PC-3 (cell line): Measurements from ENCODE around the gene OR8B4.
"Not testable (repeated sequence)": the region's sequence is repeated elsewhere in the genome, so short reads cannot be mapped to it uniquely, and the experiment has no call there.

Experiments used
- EZH2 ChIP-seq: fragments of 300-600 bp; sonication (generic); IDR thresholded peaks from one replicate; pipeline ENCODE4 v1.6.1; 2017; ENCODE audit warnings: antibody characterized with exemption, mild to moderate bottlenecking, low read length; ENCODE audit not compliant: unreplicated experiment
- EZH2phosphoT487 ChIP-seq: fragments of 300-600 bp; sonication (generic); IDR thresholded peaks from 2 replicates; pipeline ENCODE4 v1.6.1; 2018; ENCODE audit warnings: mild to moderate bottlenecking, antibody characterized with exemption, low read length, borderline replicate concordance
- TF ChIP-seq, protein P1 (sequence below): fragments of 300-600 bp; sonication (generic); conservative IDR thresholded peaks from 2 replicates; pipeline ENCODE4 v1.5.1; 2017; ENCODE audit warnings: antibody characterized with exemption, low read depth, mild to moderate bottlenecking, low read length

DNA sequence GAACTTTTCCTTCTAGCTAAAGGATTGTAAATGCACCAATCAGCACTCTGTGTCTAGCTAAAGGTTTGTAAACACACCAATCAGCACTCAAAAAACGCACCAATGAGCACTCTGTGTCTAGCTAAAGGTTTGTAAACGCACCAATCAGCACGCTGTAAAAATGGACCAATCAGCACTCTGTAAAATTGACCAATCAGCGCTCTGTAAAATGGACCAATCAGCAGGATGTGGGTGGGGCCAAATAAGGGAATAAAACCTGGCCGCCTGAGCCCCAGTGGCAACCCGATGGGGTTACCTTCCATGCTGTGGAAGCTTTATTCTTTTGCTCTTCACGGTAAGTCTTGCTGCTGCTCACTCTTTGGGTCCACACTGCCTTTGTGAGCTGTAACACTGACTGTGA lies 34.7 kb upstream of the OR8B4 start:
- TF ChIP-seq EZH2phosphoT487, EZH2: not testable (repeated sequence)
- TF ChIP-seq, protein P1, sequence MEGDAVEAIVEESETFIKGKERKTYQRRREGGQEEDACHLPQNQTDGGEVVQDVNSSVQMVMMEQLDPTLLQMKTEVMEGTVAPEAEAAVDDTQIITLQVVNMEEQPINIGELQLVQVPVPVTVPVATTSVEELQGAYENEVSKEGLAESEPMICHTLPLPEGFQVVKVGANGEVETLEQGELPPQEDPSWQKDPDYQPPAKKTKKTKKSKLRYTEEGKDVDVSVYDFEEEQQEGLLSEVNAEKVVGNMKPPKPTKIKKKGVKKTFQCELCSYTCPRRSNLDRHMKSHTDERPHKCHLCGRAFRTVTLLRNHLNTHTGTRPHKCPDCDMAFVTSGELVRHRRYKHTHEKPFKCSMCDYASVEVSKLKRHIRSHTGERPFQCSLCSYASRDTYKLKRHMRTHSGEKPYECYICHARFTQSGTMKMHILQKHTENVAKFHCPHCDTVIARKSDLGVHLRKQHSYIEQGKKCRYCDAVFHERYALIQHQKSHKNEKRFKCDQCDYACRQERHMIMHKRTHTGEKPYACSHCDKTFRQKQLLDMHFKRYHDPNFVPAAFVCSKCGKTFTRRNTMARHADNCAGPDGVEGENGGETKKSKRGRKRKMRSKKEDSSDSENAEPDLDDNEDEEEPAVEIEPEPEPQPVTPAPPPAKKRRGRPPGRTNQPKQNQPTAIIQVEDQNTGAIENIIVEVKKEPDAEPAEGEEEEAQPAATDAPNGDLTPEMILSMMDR = not testable (repeated sequence)
